Kidney glomerular epithelial cell (primary cell): ENCODE results near the gene GMDS.

ENCODE experiments used
- DNase-seq: peaks from one replicate; lab custom pipeline; 2025; lab: John Stamatoyannopoulos, UW

GMDS gene

DNA sequence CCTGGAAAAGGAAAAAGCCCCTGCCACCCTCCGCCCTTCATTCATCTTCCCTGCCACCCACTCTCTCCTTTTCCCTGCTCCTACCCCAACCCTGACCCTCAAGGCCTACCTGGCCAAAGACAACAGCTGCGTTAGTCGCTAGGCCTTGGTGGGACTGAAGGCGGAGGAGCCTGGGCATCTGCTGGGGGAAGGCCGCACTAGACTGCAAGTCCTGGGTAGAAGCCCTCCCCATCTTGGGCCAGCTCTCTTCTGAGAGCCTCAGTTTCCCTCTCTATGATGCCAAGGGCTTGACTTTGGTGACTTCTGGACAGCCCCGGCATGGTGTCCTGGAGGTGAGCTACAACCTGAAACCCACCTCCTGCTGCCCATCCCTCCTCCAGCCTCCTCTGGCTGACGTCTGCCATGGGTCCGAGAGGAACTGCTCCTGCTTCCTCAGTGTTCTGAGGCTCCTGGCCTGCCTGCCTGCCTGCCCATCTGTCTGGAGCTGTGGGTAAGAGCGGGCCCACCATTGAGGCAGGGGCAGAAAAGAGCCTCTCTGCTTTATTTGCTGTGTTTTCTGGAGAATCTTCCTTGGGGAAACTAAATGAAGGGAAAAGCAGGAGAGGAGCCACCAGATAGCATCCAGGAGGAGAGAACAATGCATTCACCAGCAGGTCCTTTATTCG lies 643.2 kb downstream of the GMDS start:
- no peak for DNase-seq

DNA sequence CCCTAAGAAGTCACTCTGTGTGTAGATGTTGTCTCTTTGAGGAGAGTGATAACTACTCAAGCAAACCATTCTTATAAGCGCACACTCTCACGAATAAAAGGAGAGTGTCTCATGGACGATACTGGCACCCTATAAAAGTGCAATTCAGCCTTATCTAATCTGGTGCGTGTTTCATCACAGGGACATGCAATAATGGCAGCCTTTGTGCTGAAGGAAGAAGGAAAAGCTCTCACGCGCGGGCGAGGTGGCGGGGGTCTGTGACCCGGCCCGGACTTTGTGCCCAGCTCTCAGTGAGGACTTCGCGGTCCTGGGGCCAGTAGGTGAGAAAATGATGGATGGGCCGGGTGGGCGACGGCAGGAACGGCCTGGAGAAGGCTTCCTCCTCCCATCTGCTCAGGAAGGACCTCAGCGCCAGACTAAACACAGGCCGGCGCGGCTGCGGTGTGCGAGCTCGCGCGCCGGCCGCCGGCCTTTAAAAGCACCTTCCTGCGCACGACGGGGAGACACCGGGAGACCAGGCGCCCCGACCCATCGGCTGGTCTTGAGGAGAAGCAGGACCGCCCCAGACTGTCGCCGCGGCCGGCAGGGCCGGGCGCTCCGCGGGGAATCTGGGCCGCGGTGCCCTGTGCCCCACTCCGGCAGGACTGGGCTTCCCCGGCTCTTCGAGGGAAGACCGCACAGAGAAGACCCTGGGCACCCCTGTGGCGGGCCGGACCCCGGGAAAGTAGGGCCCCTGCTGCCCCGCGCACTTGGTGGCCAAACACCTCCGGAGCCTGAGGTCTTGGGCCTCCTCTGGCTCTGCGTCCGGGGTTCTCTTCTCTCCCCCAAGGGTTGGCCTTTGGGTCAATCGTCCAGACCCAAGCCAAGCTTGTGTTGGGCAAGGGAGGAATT lies 644.0 kb downstream of the GMDS start:
- DNase-seq: no peak

DNA sequence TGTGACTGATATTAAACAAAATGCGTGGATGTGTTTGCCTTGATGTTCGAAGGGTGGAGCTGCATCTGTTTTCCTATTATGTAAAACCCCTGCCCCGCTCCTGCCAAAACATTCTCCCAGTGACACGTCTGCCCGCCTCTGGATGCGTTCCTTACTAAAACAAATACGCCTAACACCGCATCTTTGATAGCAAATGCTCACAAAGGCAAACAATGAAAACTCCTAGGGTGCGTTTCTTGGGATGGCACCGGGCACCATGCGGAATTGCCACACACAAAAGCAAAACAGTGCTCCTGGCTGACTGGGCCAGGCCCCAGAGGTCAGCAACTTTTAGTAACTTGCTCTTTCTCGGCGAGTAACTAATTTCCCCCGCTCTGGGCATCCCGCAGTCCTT lies 644.6 kb downstream of the GMDS start:
- no peak for DNase-seq

DNA sequence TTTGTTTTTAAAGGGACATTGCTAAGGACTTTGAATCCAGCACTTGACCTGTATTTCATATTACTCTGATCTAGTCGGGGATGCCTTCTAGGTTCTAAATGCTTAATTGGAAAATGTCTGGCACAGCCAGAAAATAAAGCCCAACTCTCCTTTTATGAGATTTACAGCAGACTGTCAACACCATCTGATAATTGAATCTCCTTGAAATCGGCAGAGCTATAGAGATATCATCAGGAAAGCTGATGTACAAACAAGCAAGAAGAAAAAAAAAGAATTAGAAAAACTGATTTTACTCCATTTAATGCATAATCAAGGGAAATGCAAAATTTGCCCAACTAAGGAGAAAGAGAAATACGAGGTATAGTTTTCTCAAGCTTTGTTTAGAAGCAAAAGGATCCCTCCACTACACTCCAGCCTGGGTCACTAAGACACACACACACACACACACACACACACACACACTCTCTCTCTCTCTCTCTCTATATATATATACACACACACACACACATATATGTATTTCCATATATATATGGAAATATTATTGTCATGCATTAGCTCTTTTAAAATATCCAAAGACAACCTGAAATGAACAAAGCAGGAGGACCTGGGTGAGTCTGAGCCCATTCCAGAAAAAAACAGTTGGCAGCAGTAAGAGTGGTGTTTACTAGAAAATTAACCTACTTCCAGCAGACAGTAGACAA lies 645.2 kb downstream of the GMDS start:
- DNase-seq: no peak

DNA sequence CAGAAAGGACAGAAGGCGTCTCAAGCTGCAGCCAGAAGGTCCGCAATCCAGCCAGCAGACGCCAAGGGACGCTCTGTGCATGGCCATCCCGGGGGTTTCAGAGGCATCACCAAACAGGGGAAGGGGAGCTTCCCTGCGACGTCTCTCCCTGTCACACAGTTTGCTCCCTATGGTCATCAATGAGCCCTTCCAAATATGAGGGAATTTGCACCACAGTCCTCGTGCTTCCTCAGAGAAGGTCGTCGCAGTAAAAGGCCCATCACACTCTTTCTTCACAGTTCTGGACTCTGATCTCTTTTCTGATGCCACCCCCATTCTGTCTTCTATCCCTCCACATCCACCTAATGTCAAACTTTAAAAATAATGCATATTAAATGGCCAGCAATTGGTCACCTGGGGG lies 645.9 kb downstream of the GMDS start:
- DNase-seq: no peak

DNA sequence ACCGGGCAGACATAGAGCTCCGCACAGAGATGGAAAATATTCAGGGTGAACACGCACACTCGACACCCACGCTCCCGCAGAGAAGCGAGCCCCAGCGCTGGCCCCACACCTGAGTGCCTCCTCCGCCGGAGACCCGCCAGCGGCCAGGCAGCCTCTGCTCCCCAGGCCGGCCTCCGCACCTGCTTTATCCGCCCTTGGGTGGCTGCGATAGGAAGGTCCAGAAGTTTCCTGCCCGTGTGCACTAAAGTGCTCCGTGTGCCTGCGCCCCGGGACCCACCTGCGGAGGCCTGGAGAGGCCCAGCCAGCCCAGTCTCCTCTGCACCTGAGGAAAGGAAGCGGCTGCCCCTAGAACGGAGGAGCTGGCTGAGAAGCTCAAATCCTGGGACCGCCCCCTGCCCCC lies 646.5 kb downstream of the GMDS start:
- DNase-seq: no peak

DNA sequence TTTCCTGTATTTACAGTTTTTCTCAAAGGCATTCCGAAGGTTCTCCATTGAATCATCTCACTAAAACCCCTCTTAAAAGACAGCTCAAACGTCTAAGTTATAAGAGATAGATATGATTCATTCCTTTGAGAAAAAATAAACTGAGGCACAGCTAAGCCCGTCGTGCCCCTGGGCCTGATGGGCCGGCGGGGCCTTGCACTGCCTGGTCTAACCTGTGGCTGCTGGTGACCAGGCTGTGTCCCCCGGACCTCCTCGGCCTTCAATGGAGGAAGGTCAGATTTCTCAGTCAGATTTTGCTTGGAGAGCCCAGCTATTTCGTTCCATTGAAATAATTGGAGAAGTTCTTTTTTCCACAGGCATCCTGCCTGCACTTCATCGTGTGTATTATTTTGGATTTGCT lies 647.0 kb downstream of the GMDS start:
- DNase-seq: no peak

DNA sequence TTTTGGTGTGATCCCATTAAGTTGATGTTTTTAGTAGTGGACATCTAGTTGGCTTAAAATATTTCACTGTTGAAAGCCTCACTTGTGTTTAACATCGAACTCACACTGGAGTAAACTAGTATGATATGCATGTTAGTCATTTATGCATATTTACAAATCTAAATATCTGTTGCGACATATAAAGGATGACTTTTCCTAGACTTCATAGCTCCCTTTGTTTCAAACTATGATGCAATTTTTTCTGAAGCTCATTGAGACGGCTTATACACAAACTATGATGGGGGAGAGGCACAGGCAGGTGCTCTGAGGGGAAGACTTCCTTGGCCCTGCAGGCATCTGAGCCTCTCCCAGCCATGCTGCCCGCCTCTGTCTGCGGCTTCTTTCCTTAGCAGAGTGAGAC lies 647.5 kb downstream of the GMDS start:
- DNase-seq: no peak

DNA sequence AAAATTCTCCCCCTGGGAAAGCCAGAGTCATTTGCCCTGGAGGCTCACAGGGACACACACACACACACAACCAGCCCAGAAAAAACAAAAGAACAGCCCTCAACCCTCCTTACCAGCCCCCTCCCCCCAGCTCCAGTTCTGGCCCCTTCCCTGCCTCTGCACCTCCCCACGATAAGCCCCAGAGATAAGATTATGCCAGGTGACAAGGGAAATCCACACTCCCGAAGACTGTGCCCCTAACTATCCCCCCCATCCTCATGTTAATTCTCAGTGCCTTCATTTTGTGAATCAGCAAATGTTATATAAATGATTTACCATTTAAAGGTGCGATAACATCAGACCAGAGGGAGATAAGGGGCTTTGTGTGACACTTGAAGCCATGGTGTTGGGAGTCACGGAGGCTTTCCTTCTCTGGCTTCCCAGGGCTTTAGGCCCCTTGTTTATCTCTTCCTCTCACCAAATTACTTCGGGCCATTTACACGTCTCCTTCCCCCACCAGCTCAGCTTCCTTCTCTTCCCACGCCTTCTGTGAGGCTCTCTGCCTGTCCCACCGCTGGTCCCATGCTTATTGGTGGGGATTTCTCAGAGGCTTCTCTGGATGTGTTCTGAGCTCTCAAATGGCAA lies 648.2 kb downstream of the GMDS start:
- DNase-seq: no peak

DNA sequence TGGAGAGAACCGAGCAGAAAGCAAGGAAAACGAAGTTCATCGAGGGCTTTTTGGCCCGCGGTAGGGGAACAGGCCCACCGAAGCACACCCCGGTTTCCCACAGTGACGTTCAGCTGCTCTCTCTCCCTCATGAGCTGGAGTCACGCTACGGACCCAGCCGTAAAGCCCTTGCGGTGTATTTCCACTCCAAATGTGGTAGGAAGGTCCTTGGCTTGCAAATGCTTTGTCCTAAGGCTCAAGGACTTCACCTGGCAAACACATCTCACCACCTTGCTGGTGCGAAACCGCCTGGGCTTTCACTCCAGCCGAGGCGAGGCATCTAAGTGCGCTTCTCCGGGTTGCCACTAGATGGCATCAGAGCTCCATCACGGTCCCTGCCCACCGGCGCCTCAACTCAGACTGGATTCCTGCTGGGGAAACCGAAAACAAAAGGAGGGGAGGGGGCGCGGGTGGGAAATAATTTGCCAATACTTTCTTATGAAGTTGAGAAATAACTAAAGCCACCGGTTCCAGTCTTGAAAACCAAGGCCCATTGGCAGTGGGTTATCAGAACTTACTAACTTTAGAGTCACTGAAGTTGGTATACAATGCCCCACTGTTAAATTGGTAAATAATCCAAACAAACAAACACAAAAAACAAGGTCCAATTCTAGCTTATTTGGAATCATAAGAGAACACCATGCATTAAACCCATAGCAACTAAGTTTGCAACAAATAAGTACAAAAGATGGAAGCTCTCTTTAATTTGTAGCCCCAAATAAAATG lies 649.1 kb downstream of the GMDS start:
- peak; percentile 61 for DNase-seq

DNA sequence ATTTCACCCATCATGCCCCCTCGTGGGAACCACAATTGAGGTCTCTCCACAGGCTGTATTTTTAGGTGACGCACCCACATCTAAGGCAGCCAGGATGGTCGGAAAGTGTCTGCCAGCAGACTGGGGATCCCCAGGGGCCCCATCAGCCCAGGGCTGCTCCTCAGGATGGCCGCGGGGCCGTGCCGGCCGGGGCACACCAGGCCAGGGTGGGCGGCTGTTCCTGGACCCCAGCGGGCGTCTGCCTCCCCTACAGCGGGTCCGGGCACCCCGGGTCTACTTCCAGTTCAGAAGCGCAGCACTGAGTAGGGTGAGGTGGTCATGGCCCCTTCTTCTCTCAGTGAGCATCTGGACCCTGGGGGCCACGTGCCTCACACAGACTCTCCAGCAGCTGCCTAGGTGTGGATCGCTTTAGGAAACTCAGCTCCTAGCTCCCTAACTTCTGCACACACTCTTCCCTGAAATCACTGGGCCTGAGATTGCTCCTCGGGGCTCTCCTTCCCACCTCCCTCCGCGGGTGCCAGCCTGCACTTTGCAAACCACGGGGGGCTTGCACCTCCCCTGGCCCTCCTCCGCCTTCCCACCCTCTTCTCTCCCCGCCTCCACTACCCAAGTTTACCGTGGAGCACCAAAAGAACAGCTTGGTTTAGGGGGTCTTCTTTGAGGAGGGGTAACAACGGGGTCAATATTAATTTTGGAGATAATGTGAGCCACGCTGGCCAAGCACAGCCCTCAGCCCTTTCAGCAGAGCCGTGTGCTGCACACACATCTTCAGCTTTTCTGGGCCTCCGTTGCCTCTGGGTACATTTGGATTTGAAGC lies 649.9 kb downstream of the GMDS start:
- DNase-seq: no peak

DNA sequence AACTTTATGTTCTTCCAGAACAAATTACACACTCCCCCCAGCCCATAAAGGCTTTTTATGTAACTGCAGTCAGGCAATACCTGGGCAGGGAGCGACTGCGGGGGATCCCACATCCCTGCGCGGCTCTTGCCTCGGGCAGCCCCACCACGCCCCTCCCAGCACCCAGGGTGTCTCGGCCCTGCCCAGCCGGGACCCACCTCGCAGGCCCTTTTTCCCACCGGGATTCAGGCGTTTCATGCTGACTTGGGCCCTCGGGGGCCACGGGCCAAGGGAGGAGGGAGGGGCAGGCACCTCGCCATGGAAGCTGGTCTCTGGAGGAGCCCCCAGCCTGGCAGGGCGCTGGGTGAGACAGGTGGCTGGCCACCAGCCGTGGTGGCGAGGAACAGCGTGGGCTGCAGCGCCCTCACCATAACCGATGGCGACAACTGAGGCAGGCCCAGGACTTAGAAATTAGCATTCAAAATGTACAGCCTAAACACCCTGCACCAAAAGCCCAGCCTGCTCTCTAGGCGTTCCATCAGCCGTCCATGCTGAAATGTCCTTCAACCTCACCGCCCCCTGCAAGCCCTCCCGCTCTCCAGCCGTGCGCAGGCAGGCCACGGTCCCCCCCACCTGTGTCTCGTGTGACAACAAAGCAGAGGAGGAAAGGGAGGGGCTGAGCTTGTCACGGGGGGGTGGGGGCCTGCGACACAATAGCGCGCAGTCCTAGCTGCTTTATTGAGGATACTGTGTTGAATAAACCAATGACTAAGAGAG lies 650.8 kb downstream of the GMDS start:
- DNase-seq: no peak

DNA sequence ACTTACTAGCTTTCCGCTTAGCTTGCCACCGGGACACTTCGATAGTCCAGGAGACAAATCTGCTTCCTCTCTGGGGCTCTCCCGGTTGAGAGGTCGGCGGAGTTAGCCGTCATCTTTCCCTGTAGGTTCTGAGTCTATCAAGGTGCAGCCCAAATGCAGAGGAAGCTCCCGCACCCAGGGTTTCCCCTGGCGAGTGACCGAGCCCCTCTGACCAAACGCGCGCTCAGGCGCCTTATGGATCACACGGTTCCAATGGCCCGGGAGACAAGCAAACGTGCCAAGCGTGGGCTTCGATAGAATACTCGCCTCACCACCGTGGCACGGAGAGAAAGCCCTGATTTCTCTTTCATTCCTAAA lies 651.5 kb downstream of the GMDS start:
- DNase-seq: no peak

DNA sequence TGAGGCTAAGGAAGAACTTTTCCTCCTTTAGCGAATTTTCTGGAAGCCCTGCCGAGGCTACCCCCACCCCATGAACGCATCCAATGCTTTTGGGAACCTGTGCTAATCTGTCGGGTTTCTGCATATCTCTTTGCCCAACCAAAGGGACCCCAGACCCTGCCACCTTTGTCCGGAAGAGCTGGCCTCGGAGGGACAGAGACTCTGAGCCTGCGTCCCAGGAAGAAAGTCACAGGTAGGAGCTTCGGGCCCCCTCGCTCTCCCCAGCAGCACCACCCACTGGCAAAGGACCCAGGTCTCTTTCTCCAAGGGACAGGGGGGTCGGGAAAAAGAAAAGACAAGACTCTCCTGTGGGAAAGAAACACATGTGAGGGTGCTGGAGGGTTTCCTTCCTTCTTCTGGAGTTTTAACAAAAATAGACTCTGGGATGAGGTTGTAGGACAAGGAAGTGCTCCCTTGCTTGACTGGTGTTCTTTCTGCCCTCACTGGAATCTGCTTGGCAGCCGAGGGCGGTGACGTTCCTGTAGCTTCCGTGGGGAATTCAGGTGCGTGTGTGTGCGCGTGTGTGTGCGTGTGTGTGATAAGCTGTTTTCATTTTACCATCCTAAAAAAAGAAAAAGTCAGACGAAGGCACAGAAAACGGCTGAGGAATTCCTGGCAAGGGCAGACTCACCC lies 652.0 kb downstream of the GMDS start:
- DNase-seq: no peak

DNA sequence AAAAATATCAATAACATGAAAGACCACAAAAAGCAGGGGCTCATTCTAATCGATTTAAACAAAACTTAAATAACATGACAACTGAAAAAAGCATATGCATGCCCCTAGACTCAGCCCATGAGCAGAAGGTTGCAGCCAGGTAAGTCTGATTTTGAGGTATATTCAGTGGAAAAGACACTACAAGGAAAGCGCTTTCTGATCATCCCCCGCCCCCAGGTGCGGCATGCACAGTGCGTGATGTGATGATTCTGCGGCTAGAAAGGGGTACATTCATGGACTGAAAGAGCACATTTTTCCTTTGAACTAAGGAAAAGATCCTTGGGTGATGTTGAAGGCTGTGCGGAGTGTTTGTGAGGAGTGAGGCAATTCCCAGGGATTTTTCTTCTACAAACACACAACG lies 652.6 kb downstream of the GMDS start:
- DNase-seq: no peak

DNA sequence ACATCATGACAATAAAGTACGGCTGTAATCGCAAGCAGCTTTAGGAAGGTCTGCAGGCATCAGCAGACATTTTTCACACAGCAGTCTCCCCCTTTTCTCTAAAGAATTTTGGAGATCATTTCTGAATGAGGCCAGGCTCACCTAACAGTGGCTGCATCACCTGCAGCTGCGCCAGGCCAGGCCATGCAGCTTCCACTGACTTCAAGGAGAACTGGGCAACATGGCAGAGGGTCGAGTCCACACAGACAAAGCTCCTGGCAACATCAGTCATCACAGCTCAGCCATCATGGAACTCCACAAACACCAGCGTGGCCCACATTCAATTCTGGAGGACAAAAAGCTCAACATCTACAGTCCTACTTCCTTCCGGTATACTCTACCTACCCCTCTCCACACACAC lies 653.5 kb downstream of the GMDS start:
- no peak for DNase-seq

DNA sequence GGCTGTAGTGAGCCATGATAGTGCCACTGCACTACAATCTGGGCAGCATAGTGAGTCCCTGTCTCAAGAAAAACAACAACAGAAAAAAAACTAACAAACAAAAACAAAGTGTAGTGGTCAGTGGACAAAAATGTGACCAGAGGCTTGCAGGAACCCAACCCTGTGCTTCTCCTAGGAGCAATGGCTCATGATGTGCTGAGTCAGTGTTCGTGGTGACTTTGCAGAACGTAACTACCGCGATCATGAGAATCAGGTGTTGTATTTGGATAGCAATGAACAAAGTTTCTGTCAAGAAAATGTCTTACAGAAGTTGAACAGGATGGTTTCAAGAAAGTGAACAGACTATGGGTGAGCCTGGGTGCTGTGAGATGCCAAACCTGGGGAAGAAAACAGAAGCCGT lies 654.2 kb downstream of the GMDS start:
- no peak for DNase-seq

DNA sequence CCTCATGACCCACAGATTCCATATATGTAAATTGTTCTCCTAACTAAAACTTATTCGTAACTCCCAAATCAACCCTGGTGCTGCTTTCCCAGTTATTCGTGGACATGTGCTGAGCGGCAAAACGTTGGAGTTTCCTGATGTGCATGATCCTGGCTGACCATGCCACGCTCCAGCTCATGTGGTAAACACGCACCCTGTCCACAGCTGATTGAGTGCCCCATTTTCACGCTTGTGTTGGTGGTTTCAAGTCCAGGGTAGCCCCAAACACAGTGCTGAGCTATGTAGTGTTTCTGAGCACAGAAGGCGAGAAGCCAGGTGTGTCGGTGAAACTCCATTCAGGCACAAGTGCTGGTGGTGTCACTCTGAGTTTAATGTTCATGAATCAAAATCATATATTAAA lies 654.8 kb downstream of the GMDS start:
- no peak for DNase-seq

DNA sequence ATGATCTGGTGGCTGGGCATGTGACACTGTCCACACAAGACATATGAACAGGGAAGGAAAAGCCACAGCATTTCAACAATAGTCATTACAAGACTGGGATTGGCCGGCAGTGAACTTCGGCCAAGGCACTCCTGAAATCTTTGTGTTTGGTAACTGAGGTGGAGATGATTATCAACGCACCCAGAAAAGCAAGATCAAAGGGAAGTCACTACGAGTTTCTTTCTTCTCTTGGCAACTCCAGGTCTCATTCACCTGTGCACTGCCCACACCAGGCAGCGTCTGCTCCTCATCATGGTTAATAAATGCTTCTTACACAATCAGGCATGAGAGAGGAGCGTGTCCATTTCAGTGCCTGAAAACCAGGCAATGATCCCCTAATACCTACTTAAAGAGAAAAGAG lies 656.2 kb downstream of the GMDS start:
- no peak for DNase-seq

DNA sequence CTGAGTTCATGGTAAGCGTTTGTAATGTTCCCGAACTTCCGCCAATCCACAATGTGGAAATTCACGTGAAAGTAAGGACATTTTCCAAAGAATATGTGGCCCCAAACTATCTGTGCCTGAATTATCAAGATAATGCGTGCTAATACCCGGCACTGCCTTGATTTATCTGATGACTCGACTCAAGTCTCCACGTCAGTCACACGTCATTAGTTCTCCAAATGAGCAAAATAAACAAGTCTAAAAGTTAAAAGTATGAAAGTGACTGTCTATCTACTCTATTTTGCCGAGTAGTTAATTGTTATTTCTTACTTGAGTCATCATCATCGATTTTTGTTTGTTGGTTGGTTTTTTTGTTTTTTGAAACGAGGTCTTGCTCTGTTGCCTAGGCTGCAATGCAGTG lies 657.4 kb downstream of the GMDS start:
- no peak for DNase-seq
